ENCODE measurements around the gene AHDC1.

Gene AHDC1

GRCh38 chr1:27594564-27595510 lies 9.1 kb downstream of the AHDC1 start:
- no peak for TF ChIP-seq EP300 (IDR thresholded peaks at IDR 0.05; ENCODE audit: borderline replicate concordance)
- no peak for TF ChIP-seq CREB1 (IDR thresholded peaks at IDR 0.05; ENCODE audit: low read depth)
- no peak for TF ChIP-seq FOXM1 (IDR thresholded peaks at IDR 0.05; ENCODE audit: borderline replicate concordance, low read depth)
- TF ChIP-seq REST (IDR thresholded peaks at IDR 0.05; ENCODE audit: low read depth): no peak
- no peak for TF ChIP-seq TAF1 (IDR thresholded peaks at IDR 0.05; ENCODE audit: low read depth)
- TF ChIP-seq RAD21 (IDR thresholded peaks at IDR 0.05; ENCODE audit: low read depth): no peak

- TF ChIP-seq USF1 (IDR thresholded peaks at IDR 0.05) (no peak), FOXM1 (IDR thresholded peaks at IDR 0.05; ENCODE audit: borderline replicate concordance, low read depth) (no peak), REST (IDR thresholded peaks at IDR 0.05; ENCODE audit: low read depth) (no peak), NFIC (IDR thresholded peaks at IDR 0.05) (no peak), EP300 (IDR thresholded peaks at IDR 0.05; ENCODE audit: borderline replicate concordance) (no peak), TCF12 (IDR thresholded peaks at IDR 0.05; ENCODE audit: low read depth) (no peak), MAX (IDR thresholded peaks at IDR 0.05) (no peak), TAF1 (IDR thresholded peaks at IDR 0.05; ENCODE audit: low read depth) (no peak), EGR1 (IDR thresholded peaks at IDR 0.05) (no peak), YY1 (IDR thresholded peaks at IDR 0.05; ENCODE audit: low read depth) (no peak), TEAD4 (IDR thresholded peaks at IDR 0.05) (no peak), RAD21 (IDR thresholded peaks at IDR 0.05; ENCODE audit: low read depth) (no peak), CREB1 (IDR thresholded peaks at IDR 0.05; ENCODE audit: low read depth) (no peak), ZBTB7A (IDR thresholded peaks at IDR 0.05; ENCODE audit: low read depth) (no peak), CEBPB (IDR thresholded peaks at IDR 0.05) (no peak)
Observed at GRCh38 chr1:27593678-27594563, 10.0 kb downstream of the AHDC1 start.

- no peak for TF ChIP-seq USF1 (IDR thresholded peaks at IDR 0.05)
Observed at GRCh38 chr1:27592931-27593677, 10.8 kb downstream of the AHDC1 start.

- TF ChIP-seq YY1 (IDR thresholded peaks at IDR 0.05; ENCODE audit: low read depth): no peak
- TF ChIP-seq REST (IDR thresholded peaks at IDR 0.05; ENCODE audit: low read depth): no peak
- TF ChIP-seq USF1 (IDR thresholded peaks at IDR 0.05): no peak
- no peak for TF ChIP-seq ZBTB7A (IDR thresholded peaks at IDR 0.05; ENCODE audit: low read depth)
- TF ChIP-seq TAF1 (IDR thresholded peaks at IDR 0.05; ENCODE audit: low read depth): no peak
- no peak for TF ChIP-seq TCF12 (IDR thresholded peaks at IDR 0.05; ENCODE audit: low read depth)
- TF ChIP-seq EP300 (IDR thresholded peaks at IDR 0.05; ENCODE audit: borderline replicate concordance): no peak
- no peak for TF ChIP-seq MAX (IDR thresholded peaks at IDR 0.05)
- TF ChIP-seq CEBPB (IDR thresholded peaks at IDR 0.05): no peak
- no peak for TF ChIP-seq RAD21 (IDR thresholded peaks at IDR 0.05; ENCODE audit: low read depth)
- no peak for TF ChIP-seq FOXM1 (IDR thresholded peaks at IDR 0.05; ENCODE audit: borderline replicate concordance, low read depth)
- TF ChIP-seq CREB1 (IDR thresholded peaks at IDR 0.05; ENCODE audit: low read depth): no peak
- no peak for TF ChIP-seq TEAD4 (IDR thresholded peaks at IDR 0.05)
- TF ChIP-seq NFIC (IDR thresholded peaks at IDR 0.05): no peak
- TF ChIP-seq EGR1 (IDR thresholded peaks at IDR 0.05): no peak
Observed at GRCh38 chr1:27592232-27592930, 11.6 kb downstream of the AHDC1 start.

Measured in Ishikawa (cell line).